HepG2 (cell line): ENCODE data around the gene TRANK1. TPM values are rescaled to one million over a fixed set of nuclear protein-coding genes. Genes with fewer than 3 reads are reported as not detected.

Experiments
- ATF7-NPFF ChIP-seq: sonication (generic); formaldehyde crosslinking; IDR thresholded peaks from 2 replicates; pipeline ENCODE4 v1.8.1; 2023; ENCODE audit warnings: mild to moderate bottlenecking, low read depth, missing genetic modification reagents, moderate library complexity
- HNF4A ChIP-seq: sonication (generic); formaldehyde crosslinking; IDR thresholded peaks from 2 replicates; pipeline ENCODE4 v1.4.0; 2020; ENCODE audit warnings: missing genetic modification reagents
- NR2F2 ChIP-seq: IDR thresholded peaks from 2 replicates; pipeline ENCODE4 v1.6.1; 2012; ENCODE audit warnings: low read depth, inconsistent platforms, borderline replicate concordance
- NRL ChIP-seq: sonication (generic); formaldehyde crosslinking; IDR thresholded peaks from 2 replicates; pipeline ENCODE4 v1.5.0; 2020; ENCODE audit warnings: missing genetic modification reagents, mild to moderate bottlenecking, moderate library complexity, borderline replicate concordance
- PAF1 ChIP-seq: IDR thresholded peaks from 2 replicates; pipeline ENCODE4 v1.6.1; 2016; ENCODE audit warnings: missing genetic modification reagents, missing compliant biosample characterization
- PHF21A ChIP-seq: sonication (generic); formaldehyde crosslinking; IDR thresholded peaks from 2 replicates; pipeline ENCODE4 v1.5.0; 2020; ENCODE audit warnings: mild to moderate bottlenecking, missing genetic modification reagents
- PRPF4 ChIP-seq: fragments of 200-400 bp; formaldehyde crosslinking; IDR thresholded peaks from 2 replicates; pipeline ENCODE4 v1.6.1; 2016; ENCODE audit warnings: low read length, low read depth; ENCODE audit not compliant: poor library complexity, severe bottlenecking
- SP140L ChIP-seq: sonication (generic); formaldehyde crosslinking; IDR thresholded peaks from 2 replicates; pipeline ENCODE4 v1.4.0; 2020; ENCODE audit warnings: missing genetic modification reagents, borderline replicate concordance
- THAP11 ChIP-seq: IDR thresholded peaks from 2 replicates; pipeline ENCODE4 v1.6.1; 2016; ENCODE audit warnings: missing biosample characterization, missing genetic modification reagents
- TRIM24 ChIP-seq: sonication (generic); formaldehyde crosslinking; IDR thresholded peaks from 2 replicates; pipeline ENCODE4 v1.8.0; 2022; ENCODE audit warnings: mild to moderate bottlenecking, missing genetic modification reagents
- ZFP90 ChIP-seq: sonication (generic); formaldehyde crosslinking; IDR thresholded peaks from 2 replicates; pipeline ENCODE4 v1.8.0; 2022; ENCODE audit warnings: missing genetic modification reagents, mild to moderate bottlenecking, inconsistent platforms, borderline replicate concordance
- ZNF12 ChIP-seq: sonication (generic); formaldehyde crosslinking; IDR thresholded peaks from 2 replicates; pipeline ENCODE4 v1.5.0; 2020; ENCODE audit warnings: missing genetic modification reagents
- ZNF574 ChIP-seq: sonication (generic); formaldehyde crosslinking; IDR thresholded peaks from 2 replicates; pipeline ENCODE4 v1.4.0; 2020; ENCODE audit warnings: missing genetic modification reagents
- ZNF580 ChIP-seq: IDR thresholded peaks from 2 replicates; pipeline ENCODE4 v1.6.1; 2016; ENCODE audit warnings: low read depth, borderline replicate concordance
- polyA plus RNA-seq, 8 experiments: library from polyadenylated mRNA; depleted of rRNA in 3 of 8; stranded (reverse) in 7 of 8; unstranded in 1 of 8; fragments of >200 nt; fragmentation: Illumina TruSeq in 4 of 8; extraction: Trizol in 4 of 8; gene quantifications; 2 replicates each; pipeline versions ENCODE4 v1.2.1 to v1.2.3, GENCODE V29; 2011 to 2016; ENCODE audit warnings: low read depth in 4 of 8, missing spikeins in 1 of 8, mixed read lengths in 1 of 8; ENCODE audit not compliant: insufficient read depth in 1 of 8
- total RNA-seq, 5 experiments: library from RNA; depleted of rRNA; stranded (reverse); fragments of >200 nt; fragmentation: Illumina TruSeq; extraction: Trizol; gene quantifications; 2 replicates each; pipeline ENCODE4 v1.2.3, GENCODE V29; 2016; ENCODE audit warnings: low read depth in 1 of 5
- TF ChIP-seq, protein P1 (sequence below): sonication (generic); formaldehyde crosslinking; IDR thresholded peaks from 2 replicates; pipeline ENCODE4 v1.9.0; 2021; ENCODE audit warnings: missing genetic modification reagents, borderline replicate concordance
- TF ChIP-seq, protein P2 (sequence below): sonication (generic); formaldehyde crosslinking; IDR thresholded peaks from 2 replicates; pipeline ENCODE4 v1.4.0; 2020; ENCODE audit warnings: missing genetic modification reagents

Gene TRANK1
- total and polyA plus RNA-seq, 2 of the 13 experiments (the other 11 are each of a cell fraction or from before 2014, with no cell fraction given) = 0.13 to 0.32 TPM

DNA sequence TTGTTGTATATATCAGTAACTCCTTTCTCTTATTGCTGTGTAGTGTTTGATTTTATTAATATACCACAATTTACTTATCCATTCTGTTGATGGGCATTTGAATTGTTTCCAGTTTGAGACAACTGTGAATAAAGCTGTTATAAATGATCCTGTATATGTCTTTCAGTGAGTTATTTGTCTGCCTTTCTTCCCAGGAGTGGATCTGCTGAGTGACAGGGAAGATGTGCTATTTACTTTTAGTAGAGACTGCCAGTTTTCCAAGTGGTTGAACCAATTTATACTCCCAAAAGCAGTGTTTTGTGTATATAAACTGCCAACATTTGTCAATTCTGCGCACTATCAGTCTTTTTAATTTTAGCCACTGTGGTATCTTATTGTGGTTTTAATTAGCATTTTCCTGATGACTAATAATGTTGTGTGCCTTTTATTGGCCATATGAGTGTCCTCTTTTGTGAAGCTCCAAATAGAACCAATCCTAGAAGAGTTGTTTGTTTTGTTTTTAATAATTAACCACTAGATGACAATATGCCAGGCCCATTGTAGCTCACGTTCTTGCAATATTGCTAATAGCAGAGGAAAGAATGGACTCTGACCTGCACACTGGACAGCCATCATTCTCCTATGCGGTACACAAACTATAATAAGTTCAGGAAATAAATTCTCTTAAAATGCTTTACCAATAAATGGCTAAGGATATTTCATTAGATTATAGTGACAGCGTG lies 25.3 kb downstream of the TRANK1 start (continued):
- TF ChIP-seq, protein P1, sequence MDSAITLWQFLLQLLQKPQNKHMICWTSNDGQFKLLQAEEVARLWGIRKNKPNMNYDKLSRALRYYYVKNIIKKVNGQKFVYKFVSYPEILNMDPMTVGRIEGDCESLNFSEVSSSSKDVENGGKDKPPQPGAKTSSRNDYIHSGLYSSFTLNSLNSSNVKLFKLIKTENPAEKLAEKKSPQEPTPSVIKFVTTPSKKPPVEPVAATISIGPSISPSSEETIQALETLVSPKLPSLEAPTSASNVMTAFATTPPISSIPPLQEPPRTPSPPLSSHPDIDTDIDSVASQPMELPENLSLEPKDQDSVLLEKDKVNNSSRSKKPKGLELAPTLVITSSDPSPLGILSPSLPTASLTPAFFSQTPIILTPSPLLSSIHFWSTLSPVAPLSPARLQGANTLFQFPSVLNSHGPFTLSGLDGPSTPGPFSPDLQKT (CRISPR knock-in tag) = no peak
- TF ChIP-seq ATF7-NPFF (CRISPR knock-in tag) = no peak
- no peak for TF ChIP-seq PAF1
- TF ChIP-seq, protein P2, sequence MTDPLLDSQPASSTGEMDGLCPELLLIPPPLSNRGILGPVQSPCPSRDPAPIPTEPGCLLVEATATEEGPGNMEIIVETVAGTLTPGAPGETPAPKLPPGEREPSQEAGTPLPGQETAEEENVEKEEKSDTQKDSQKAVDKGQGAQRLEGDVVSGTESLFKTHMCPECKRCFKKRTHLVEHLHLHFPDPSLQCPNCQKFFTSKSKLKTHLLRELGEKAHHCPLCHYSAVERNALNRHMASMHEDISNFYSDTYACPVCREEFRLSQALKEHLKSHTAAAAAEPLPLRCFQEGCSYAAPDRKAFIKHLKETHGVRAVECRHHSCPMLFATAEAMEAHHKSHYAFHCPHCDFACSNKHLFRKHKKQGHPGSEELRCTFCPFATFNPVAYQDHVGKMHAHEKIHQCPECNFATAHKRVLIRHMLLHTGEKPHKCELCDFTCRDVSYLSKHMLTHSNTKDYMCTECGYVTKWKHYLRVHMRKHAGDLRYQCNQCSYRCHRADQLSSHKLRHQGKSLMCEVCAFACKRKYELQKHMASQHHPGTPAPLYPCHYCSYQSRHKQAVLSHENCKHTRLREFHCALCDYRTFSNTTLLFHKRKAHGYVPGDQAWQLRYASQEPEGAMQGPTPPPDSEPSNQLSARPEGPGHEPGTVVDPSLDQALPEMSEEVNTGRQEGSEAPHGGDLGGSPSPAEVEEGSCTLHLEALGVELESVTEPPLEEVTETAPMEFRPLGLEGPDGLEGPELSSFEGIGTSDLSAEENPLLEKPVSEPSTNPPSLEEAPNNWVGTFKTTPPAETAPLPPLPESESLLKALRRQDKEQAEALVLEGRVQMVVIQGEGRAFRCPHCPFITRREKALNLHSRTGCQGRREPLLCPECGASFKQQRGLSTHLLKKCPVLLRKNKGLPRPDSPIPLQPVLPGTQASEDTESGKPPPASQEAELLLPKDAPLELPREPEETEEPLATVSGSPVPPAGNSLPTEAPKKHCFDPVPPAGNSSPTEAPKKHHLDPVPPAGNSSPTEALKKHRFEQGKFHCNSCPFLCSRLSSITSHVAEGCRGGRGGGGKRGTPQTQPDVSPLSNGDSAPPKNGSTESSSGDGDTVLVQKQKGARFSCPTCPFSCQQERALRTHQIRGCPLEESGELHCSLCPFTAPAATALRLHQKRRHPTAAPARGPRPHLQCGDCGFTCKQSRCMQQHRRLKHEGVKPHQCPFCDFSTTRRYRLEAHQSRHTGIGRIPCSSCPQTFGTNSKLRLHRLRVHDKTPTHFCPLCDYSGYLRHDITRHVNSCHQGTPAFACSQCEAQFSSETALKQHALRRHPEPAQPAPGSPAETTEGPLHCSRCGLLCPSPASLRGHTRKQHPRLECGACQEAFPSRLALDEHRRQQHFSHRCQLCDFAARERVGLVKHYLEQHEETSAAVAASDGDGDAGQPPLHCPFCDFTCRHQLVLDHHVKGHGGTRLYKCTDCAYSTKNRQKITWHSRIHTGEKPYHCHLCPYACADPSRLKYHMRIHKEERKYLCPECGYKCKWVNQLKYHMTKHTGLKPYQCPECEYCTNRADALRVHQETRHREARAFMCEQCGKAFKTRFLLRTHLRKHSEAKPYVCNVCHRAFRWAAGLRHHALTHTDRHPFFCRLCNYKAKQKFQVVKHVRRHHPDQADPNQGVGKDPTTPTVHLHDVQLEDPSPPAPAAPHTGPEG (CRISPR knock-in tag) = no peak
- no peak for TF ChIP-seq ZNF580
- TF ChIP-seq TRIM24 = no peak
- peak; percentile 87 for TF ChIP-seq HNF4A (CRISPR knock-in tag)
- no peak for TF ChIP-seq ZNF574 (CRISPR knock-in tag)
- 0 out of 2 replicates have a peak, but pooled peaks have one; percentile 38 for TF ChIP-seq PHF21A (CRISPR knock-in tag)
- TF ChIP-seq ZNF12 = no peak
- TF ChIP-seq SP140L (CRISPR knock-in tag) = no peak
- peak; percentile 46; the same call in 1 of the 2 replicates for TF ChIP-seq THAP11 (CRISPR knock-in tag)
- TF ChIP-seq NR2F2 = no peak
- TF ChIP-seq PRPF4 = no peak
- TF ChIP-seq NRL = no peak
- no peak for TF ChIP-seq ZFP90
